WTC11 (cell line): Measurements from ENCODE around the gene RGS6.

Experiments
- CREM ChIP-seq: sonication (generic); formaldehyde crosslinking; IDR thresholded peaks from 2 replicates; pipeline ENCODE4 v1.8.1; 2022; ENCODE audit warnings: mild to moderate bottlenecking, missing genetic modification reagents, moderate library complexity
- CTCF ChIP-seq: fragments of 200-600 bp; IDR thresholded peaks from 2 replicates; pipeline ENCODE4 v1.8.0; 2022; ENCODE audit warnings: antibody characterized with exemption
- FOXP1 ChIP-seq: sonication (generic); formaldehyde crosslinking; IDR thresholded peaks from 2 replicates; pipeline ENCODE4 v1.8.0; 2022; ENCODE audit warnings: missing genetic modification reagents, mild to moderate bottlenecking, moderate library complexity, borderline replicate concordance
- GABPB1 ChIP-seq: sonication (generic); formaldehyde crosslinking; IDR thresholded peaks from 2 replicates; pipeline ENCODE4 v1.8.1; 2023; ENCODE audit warnings: mild to moderate bottlenecking, missing genetic modification reagents
- IRF2 ChIP-seq: sonication (generic); formaldehyde crosslinking; IDR thresholded peaks from 2 replicates; pipeline ENCODE4 v1.8.0; 2022; ENCODE audit warnings: low read depth, missing genetic modification reagents, borderline replicate concordance
- KAT7 ChIP-seq: sonication (generic); formaldehyde crosslinking; IDR thresholded peaks from 2 replicates; pipeline ENCODE4 v1.8.1; 2023; ENCODE audit warnings: missing genetic modification reagents, mild to moderate bottlenecking, borderline replicate concordance
- NFYB ChIP-seq: sonication (generic); formaldehyde crosslinking; conservative IDR thresholded peaks from 2 replicates; pipeline ENCODE4 v1.8.0; 2022; ENCODE audit warnings: low read depth, missing genetic modification reagents
- NR1H2 ChIP-seq: sonication (generic); formaldehyde crosslinking; IDR thresholded peaks from 2 replicates; pipeline ENCODE4 v1.9.0; 2021; ENCODE audit warnings: mild to moderate bottlenecking, moderate library complexity, missing genetic modification reagents
- RELA ChIP-seq: sonication (generic); formaldehyde crosslinking; IDR thresholded peaks from 2 replicates; pipeline ENCODE4 v1.8.1; 2022; ENCODE audit warnings: missing genetic modification reagents, mild to moderate bottlenecking, borderline replicate concordance
- SMAD4 ChIP-seq: sonication (generic); formaldehyde crosslinking; IDR thresholded peaks from 2 replicates; pipeline ENCODE4 v1.8.0; 2022; ENCODE audit warnings: mild to moderate bottlenecking, missing genetic modification reagents
- ZBTB21 ChIP-seq: sonication (generic); formaldehyde crosslinking; IDR thresholded peaks from 2 replicates; pipeline ENCODE4 v1.8.1; 2023; ENCODE audit warnings: mild to moderate bottlenecking, missing genetic modification reagents, borderline replicate concordance
- ZNF512 ChIP-seq: sonication (generic); formaldehyde crosslinking; IDR thresholded peaks from 2 replicates; pipeline ENCODE4 v1.8.1; 2022; ENCODE audit warnings: missing genetic modification reagents, borderline replicate concordance
- TF ChIP-seq, protein P1 (sequence below): fragments of 250-450 bp; sonication (Bioruptor Pico); IDR thresholded peaks from 2 replicates; pipeline ENCODE4 v1.9.0; 2021; ENCODE audit warnings: mild to moderate bottlenecking
- TF ChIP-seq, protein P2 (sequence below): sonication (generic); formaldehyde crosslinking; IDR thresholded peaks from 2 replicates; pipeline ENCODE4 v1.8.1; 2023; ENCODE audit warnings: mild to moderate bottlenecking, missing genetic modification reagents, moderate library complexity

DNA sequence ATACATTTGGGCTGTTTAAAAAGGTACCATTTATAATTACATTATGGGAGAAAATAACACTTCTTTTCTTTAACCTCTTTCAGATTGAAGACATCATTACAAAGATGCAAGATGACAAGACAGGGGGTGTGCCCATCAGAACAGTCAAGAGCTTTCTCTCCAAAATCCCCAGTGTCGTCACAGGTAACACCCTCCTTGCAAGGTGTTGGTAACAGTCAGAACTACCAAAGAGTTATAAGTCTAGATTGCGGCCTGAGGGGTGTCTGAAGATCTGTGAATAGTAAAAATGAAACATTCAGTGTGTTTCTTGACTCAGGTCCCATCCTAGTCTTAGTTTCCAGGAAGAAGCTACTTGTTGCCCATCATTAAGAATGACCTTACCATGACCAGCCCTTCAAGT lies 419.8 kb downstream of the RGS6 start:
- no peak for TF ChIP-seq CREM (CRISPR knock-in tag)
- no peak for TF ChIP-seq GABPB1
- no peak for TF ChIP-seq ZNF512
- TF ChIP-seq CTCF = no peak
- TF ChIP-seq SMAD4 (CRISPR knock-in tag) = no peak
- no peak for TF ChIP-seq RELA (CRISPR knock-in tag)
- TF ChIP-seq, protein P1, sequence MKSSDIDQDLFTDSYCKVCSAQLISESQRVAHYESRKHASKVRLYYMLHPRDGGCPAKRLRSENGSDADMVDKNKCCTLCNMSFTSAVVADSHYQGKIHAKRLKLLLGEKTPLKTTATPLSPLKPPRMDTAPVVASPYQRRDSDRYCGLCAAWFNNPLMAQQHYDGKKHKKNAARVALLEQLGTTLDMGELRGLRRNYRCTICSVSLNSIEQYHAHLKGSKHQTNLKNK (CRISPR knock-in tag) = no peak
- no peak for TF ChIP-seq ZBTB21 (CRISPR knock-in tag)
- TF ChIP-seq FOXP1 (CRISPR knock-in tag) = no peak
- no peak for TF ChIP-seq NFYB (CRISPR knock-in tag)
- no peak for TF ChIP-seq KAT7 (CRISPR knock-in tag)
- TF ChIP-seq, protein P2, sequence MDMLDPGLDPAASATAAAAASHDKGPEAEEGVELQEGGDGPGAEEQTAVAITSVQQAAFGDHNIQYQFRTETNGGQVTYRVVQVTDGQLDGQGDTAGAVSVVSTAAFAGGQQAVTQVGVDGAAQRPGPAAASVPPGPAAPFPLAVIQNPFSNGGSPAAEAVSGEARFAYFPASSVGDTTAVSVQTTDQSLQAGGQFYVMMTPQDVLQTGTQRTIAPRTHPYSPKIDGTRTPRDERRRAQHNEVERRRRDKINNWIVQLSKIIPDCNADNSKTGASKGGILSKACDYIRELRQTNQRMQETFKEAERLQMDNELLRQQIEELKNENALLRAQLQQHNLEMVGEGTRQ (CRISPR knock-in tag) = no peak
- no peak for TF ChIP-seq NR1H2 (CRISPR knock-in tag)
- no peak for TF ChIP-seq IRF2 (CRISPR knock-in tag)
